GM12873 (cell line): Measurements from ENCODE around the gene DGKI.

Experiments used
- CTCF ChIP-seq: IDR thresholded peaks from 2 replicates; pipeline ENCODE4 v1.5.1; 2012; ENCODE audit warnings: low read depth, mild to moderate bottlenecking, moderate library complexity, low read length, control low read depth; ENCODE audit not compliant: insufficient read depth; ENCODE audit errors: missing control alignments

The DGKI gene

GRCh38 chr7:137507096-137507495, 339.7 kb downstream of the DGKI start:
- TF ChIP-seq CTCF, result no peak

DNA sequence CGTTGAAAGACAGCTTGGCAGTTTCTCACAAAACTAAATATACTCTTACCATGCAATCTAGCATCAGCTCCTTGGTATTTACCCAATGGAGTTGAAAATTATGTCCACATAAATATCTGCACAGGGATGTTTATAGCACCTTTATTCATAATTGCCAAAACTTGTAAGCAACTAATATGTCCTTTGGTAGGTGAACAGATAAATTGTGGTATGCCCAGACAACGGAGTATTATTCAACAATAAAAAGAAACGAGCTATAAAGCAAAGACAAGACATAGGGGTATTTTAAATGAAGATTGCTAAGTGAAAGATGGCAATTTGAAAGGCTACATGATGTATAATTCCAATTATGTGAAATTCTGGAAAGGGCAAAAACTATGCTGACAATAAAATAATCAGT, 340.7 kb downstream of the DGKI start:
- TF ChIP-seq CTCF, result no peak

DNA sequence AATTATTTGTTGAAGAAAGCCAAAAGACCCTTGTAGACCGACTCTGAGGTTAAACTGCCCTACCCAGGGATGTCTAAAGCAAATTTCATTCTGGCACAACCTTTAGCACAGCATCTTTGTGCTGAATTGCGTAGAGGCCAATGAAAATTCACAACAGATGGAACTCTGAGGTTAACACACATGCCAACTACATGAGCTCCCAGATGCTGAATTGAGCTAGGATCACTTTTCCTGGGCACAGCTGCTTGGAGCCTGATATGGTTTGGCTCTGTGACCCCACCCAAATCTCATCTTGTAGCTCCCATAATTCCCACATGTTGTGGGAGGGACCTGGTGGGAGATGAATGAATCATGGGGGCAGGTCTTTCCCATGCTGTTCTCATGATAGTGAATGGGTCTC, 345.2 kb downstream of the DGKI start:
- no peak for TF ChIP-seq CTCF

- no peak for TF ChIP-seq CTCF
Observed at GRCh38 chr7:137492889-137493288, 353.9 kb downstream of the DGKI start.

DNA sequence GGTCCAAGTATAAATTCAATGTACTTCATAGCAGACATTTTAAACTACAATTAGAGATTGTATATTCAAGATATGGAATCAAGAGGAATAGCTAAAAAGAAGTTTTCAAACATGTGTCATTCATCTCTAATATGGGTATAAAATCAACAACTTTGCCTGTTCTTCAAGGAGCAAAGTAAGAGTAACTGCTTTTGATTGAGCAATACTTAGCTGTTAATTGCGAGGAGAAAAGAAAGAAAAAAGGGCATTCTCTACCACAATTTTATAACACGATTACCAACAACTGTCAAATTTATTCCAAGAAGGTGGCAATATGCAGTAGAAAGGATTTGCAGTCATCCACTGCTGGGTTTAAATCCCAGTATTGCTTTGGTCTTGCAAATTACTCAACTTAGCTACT, 356.9 kb downstream of the DGKI start:
- TF ChIP-seq CTCF, result no peak

- TF ChIP-seq CTCF, result no peak
Observed at GRCh38 chr7:137488038-137488437, 358.7 kb downstream of the DGKI start.

DNA sequence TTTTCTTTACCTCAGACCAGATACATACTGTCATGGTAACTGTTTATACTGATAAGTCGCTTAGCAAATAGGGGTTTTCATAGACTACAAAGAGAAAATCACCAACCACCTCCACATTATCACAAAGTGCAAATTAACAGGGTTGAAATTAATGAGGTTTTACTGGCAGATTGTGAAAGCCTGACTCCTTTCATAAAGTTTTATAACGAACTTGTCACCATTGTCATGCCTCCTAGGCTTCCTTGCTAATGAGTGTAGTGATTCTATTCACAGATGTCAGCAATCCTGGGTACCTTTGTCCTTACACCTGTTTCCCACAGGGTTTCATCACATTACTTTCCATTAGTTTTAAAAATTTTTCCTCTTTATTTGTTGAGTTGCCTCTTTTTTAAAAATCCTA, 361.0 kb downstream of the DGKI start:
- no peak for TF ChIP-seq CTCF

DNA sequence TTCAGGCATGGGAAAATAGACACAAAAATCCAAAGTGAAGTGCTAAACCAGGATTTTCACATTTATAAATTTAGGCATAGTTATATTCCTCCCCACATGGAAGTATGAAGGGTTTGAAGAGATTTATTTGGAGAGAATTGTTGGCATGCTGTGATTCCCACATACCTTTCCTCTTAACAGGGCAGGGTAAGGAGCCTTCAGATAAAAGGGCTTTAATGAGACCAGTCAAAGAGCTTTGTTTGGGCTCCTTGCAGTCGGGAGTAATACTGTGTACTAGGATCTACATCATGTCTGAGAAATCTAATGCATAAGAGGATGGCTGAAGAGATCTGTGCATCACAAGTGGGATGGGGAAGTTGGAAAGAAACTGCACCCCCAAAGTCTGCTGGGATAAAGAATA, 362.4 kb downstream of the DGKI start:
- no peak for TF ChIP-seq CTCF
